Vagina (tissue), 2 donors: ENCODE data around the gene SPATA46. TPM values are rescaled to one million over a fixed set of nuclear protein-coding genes. Genes with fewer than 3 reads are reported as not detected.

Source experiments
- DNase-seq, 2 donors: peaks; one replicate each; pipeline ENCODE4 v3.0.0-alpha.2; 2017; ENCODE audit errors: extremely low spot score in 2 of 2
- H3K27ac ChIP-seq: fragments of 200-600 bp; sonication (generic); one replicate; pipeline ENCODE4 v1.5.1; 2019
- H3K27me3 ChIP-seq: fragments of 200-600 bp; sonication (generic); one replicate; pipeline ENCODE4 v1.5.1; 2019
- H3K36me3 ChIP-seq, 2 donors: fragments of 200-600 bp; sonication (generic); one replicate each; pipeline ENCODE4 v1.5.1; 2017 to 2019
- H3K4me1 ChIP-seq: fragments of 200-600 bp; sonication (generic); one replicate; pipeline ENCODE4 v1.5.1; 2019
- H3K4me3 ChIP-seq, 2 donors: fragments of 200-600 bp; sonication (generic); 1 replicate in 1 of 2; 2 replicates in 1 of 2; pipeline ENCODE4 v1.5.1; 2016 to 2019
- H3K9me3 ChIP-seq: fragments of 200-600 bp; sonication (generic); one replicate; pipeline ENCODE4 v1.5.1; 2019
- POLR2A ChIP-seq, 2 donors: fragments of 450-650 bp; IDR thresholded peaks; one replicate each; pipeline ENCODE4 v1.6.1; 2017; ENCODE audit warnings: antibody characterized with exemption in 2 of 2, mild to moderate bottlenecking in 2 of 2, moderate library complexity in 2 of 2
- POLR2AphosphoS5 ChIP-seq, 2 donors: sonication (generic); formaldehyde crosslinking; IDR thresholded peaks; one replicate each; pipeline ENCODE4 v1.9.0; 2017; ENCODE audit warnings: antibody characterized with exemption in 2 of 2, mild to moderate bottlenecking in 2 of 2, low read depth in 1 of 2; ENCODE audit not compliant: insufficient read depth in 1 of 2
- intact Hi-C: fragments of 100-400 bp; cut with DNase I; formaldehyde crosslinking; loops from one replicate; pipeline ENCODE4 v1.15.1; 2023
- total RNA-seq: library from RNA; depleted of rRNA; stranded (reverse); fragments of >200 nt; gene quantifications from one replicate; pipeline ENCODE4 v1.2.3, GENCODE V29; 2016
- TF ChIP-seq, protein P1 (sequence below), 3 experiments: fragments of 450-650 bp in 2 of 3; fragments of 200-600 bp in 1 of 3; sonication (generic) in 1 of 3; IDR thresholded peaks; one replicate each; pipeline ENCODE4 v1.5.1; 2017 to 2019; ENCODE audit warnings: antibody characterized with exemption in 3 of 3, mild to moderate bottlenecking in 2 of 3, moderate library complexity in 2 of 3

SPATA46 gene
- total RNA-seq, 1 donor from 2014 or later = not detected

DNA sequence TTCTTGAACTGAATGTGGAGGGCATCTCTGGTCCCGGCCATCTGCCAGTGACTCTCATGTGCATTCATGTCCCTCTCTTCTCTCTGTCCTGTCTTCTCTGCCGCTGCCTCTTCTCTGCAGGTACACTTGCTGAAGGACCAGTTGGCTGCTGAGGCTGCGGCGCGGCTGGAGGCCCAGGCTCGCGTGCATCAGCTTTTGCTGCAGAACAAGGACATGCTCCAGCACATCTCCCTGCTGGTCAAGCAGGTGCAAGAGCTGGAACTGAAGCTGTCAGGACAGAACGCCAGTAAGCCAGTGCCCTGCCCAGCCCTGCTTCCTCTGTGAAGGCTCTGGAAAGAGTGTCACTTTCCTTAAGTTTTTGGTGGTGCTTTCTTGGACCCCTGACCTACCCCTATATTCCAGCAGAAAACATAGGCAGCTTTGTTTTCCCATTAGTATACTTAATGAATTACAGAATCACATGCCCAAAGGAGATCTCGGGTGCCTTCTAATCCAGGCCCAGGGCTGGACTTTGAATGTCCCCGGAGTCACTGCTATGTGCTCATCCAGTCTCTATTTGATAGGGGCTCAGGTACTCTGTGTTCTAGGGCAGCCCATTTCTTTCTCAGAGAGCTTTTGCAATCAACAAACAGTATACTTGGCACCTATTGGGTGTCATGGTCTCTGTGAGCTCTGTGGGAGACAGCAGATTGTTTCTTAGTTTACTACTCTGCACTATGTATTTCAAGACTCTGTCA, 11.2 kb downstream of the SPATA46 start:
- no peaks in the 10 kb centered on the region for H3K9me3 ChIP-seq
- no peaks in the 10 kb centered on the region for H3K4me1 ChIP-seq
- intact Hi-C loops = no loop called here
- H3K4me3 ChIP-seq = no peak overlapping the region
- no peak overlapping the region for H3K27ac ChIP-seq
- no peak for DNase-seq
- H3K36me3 ChIP-seq = no peaks in the 10 kb centered on the region
- no peak for TF ChIP-seq POLR2AphosphoS5 (IDR thresholded peaks at IDR 0.05; ENCODE audit: insufficient read depth in 1 of 2, low read depth in 1 of 2)
- no peak for TF ChIP-seq POLR2A (IDR thresholded peaks at IDR 0.05)
- TF ChIP-seq, protein P1, sequence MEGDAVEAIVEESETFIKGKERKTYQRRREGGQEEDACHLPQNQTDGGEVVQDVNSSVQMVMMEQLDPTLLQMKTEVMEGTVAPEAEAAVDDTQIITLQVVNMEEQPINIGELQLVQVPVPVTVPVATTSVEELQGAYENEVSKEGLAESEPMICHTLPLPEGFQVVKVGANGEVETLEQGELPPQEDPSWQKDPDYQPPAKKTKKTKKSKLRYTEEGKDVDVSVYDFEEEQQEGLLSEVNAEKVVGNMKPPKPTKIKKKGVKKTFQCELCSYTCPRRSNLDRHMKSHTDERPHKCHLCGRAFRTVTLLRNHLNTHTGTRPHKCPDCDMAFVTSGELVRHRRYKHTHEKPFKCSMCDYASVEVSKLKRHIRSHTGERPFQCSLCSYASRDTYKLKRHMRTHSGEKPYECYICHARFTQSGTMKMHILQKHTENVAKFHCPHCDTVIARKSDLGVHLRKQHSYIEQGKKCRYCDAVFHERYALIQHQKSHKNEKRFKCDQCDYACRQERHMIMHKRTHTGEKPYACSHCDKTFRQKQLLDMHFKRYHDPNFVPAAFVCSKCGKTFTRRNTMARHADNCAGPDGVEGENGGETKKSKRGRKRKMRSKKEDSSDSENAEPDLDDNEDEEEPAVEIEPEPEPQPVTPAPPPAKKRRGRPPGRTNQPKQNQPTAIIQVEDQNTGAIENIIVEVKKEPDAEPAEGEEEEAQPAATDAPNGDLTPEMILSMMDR (IDR thresholded peaks at IDR 0.05) = no peak
- H3K27me3 ChIP-seq = no peaks in the 10 kb centered on the region

DNA sequence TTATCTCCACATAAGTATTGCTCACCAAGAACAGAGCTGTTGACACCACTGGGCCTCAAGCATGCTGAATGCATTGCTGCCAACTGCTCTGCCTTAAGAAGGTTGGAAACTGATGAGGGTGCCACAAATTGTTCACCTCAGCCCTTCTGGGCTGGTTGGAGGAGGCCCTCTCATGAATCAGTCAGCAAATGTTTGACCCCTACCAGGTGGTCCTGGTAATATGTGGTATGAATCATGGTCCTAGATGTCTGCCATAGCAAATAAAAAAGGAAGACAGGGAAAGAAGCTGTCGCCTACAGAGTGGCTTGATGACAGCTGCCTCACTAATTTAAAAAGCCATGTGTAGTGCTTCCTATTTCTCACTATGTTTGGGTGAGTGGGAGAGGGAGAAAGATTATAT, 12.2 kb downstream of the SPATA46 start:
- DNase-seq = no peak
- Histone ChIP-seq H3K4me1 (no peaks in the 10 kb centered on the region), H3K36me3 (no peaks in the 10 kb centered on the region), H3K27ac (no peak overlapping the region), H3K27me3 (no peaks in the 10 kb centered on the region), H3K4me3 (no peak overlapping the region), H3K9me3 (no peaks in the 10 kb centered on the region)
- no peak for TF ChIP-seq POLR2AphosphoS5 (IDR thresholded peaks at IDR 0.05; ENCODE audit: insufficient read depth in 1 of 2, low read depth in 1 of 2)
- TF ChIP-seq, protein P1 (IDR thresholded peaks at IDR 0.05) = no peak
- no peak for TF ChIP-seq POLR2A (IDR thresholded peaks at IDR 0.05)
- intact Hi-C loops = no loop called here

DNA sequence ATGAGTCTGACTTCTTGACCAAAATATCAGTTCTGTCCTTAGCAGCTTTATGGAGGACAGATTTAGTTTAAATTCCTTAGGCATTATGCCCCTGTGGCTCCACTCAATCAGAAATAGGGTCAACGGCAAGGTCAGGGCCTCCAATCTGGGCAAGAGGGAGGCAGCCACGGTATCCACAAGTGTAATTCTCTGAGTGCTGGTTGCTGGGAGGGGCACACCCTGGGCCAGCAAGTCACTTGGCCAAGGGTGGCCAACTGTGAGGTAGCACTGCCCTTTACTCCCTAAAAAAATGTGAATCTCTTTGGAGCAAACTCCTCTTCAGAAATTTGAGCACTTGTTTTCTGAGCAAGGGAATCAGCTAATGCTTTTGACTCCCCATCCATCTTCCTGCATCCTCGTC, 12.8 kb downstream of the SPATA46 start:
- Histone ChIP-seq H3K27me3 (no peaks in the 10 kb centered on the region), H3K4me1 (no peaks in the 10 kb centered on the region), H3K27ac (no peak overlapping the region), H3K9me3 (no peaks in the 10 kb centered on the region), H3K4me3 (no peak overlapping the region), H3K36me3 (no peaks in the 10 kb centered on the region)
- DNase-seq = no peak
- intact Hi-C loops = no loop called here
- TF ChIP-seq POLR2AphosphoS5 (IDR thresholded peaks at IDR 0.05; ENCODE audit: insufficient read depth in 1 of 2, low read depth in 1 of 2) (no peak), POLR2A (IDR thresholded peaks at IDR 0.05) (no peak)
- TF ChIP-seq, protein P1 (IDR thresholded peaks at IDR 0.05) = no peak

DNA sequence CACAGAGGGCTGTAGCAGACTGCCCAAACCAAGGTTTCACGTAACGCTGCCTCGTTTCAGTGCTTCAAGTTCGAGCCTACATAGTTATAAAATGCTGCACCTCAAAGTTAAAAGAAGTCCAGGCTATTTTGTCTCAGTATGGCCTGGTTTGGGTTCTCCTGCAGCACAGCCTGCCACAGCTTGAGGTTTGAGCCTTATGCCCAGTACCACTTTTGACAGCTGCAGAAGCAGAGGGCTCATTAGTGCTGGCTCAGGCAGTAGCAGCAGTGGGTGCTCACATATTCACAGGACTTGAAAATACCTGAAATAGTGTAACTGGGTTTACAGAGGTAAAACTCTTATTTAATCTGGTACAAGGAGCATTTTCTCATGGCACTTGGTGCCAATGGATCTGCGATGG, 15.3 kb downstream of the SPATA46 start:
- no peaks in the 10 kb centered on the region for H3K36me3 ChIP-seq
- intact Hi-C loops = no loop called here
- no peaks in the 10 kb centered on the region for H3K4me1 ChIP-seq
- no peaks in the 10 kb centered on the region for H3K27me3 ChIP-seq
- H3K27ac ChIP-seq = no peak overlapping the region
- no peak for DNase-seq
- H3K4me3 ChIP-seq = no peak overlapping the region
- no peaks in the 10 kb centered on the region for H3K9me3 ChIP-seq
- TF ChIP-seq POLR2A (IDR thresholded peaks at IDR 0.05) = no peak
- no peak for TF ChIP-seq POLR2AphosphoS5 (IDR thresholded peaks at IDR 0.05; ENCODE audit: insufficient read depth in 1 of 2, low read depth in 1 of 2)
- TF ChIP-seq, protein P1 (IDR thresholded peaks at IDR 0.05) = no peak

DNA sequence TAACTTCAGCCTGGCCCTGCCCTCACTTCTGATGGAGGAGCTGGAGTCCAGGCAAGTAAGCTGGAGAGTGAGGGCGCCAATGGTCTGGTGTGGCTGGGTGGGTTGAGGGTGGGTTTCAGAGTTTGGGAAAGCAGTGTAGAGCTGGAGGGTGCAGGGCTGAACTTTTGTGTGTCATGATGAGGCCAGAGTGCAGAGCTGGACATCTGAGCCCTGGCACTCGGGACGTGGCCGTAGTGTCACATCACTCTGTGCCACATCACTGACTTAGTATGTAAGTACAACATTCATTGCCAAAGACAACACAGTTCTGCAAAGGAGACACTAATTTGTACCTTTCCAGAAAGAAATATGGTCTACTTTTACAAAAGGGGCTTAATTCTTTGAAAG, 15.8 kb downstream of the SPATA46 start:
- DNase-seq = no peak
- Histone ChIP-seq H3K36me3 (no peaks in the 10 kb centered on the region), H3K4me3 (no peak overlapping the region), H3K27me3 (no peaks in the 10 kb centered on the region), H3K9me3 (no peaks in the 10 kb centered on the region), H3K27ac (no peak overlapping the region), H3K4me1 (no peaks in the 10 kb centered on the region)
- intact Hi-C loops = no loop called here
- TF ChIP-seq, protein P1 (IDR thresholded peaks at IDR 0.05) = no peak
- TF ChIP-seq POLR2AphosphoS5 (IDR thresholded peaks at IDR 0.05; ENCODE audit: insufficient read depth in 1 of 2, low read depth in 1 of 2) = no peak
- no peak for TF ChIP-seq POLR2A (IDR thresholded peaks at IDR 0.05)
